Stimulated activated CD4-positive, alpha-beta T cell treated with anti-CD3 and anti-CD28 coated beads, Interleukin-4, amount 100 ng/mL, for 24 hours (primary cell): ENCODE data around the gene GRPR.

Source experiments
- DNase-seq: peaks from one replicate; pipeline ENCODE4 v3.0.0-alpha.2; 2020

Gene GRPR

GRCh38 chrX:16123222-16123786 lies at the start of gene GRPR:
Gene GRPR (plus strand): TSS chrX:16123565. CDS start chrX:16123954, 389 bp downstream.
- peak; percentile 57 for DNase-seq

GRCh38 chrX:16075087-16075486 lies 48.3 kb upstream of the GRPR start:
- DNase-seq: no peak

GRCh38 chrX:16076834-16077233 lies 46.5 kb upstream of the GRPR start:
- DNase-seq: no peak

- DNase-seq: no peak
These were observed 45.6 kb upstream of the GRPR start for GRCh38 chrX:16077811-16078210.

GRCh38 chrX:16081357-16081756 lies 42.0 kb upstream of the GRPR start:
- no peak for DNase-seq

GRCh38 chrX:16082470-16083085 lies 40.8 kb upstream of the GRPR start:
- DNase-seq: no peak

- DNase-seq: no peak
These were observed 36.3 kb upstream of the GRPR start for GRCh38 chrX:16087076-16087475.

GRCh38 chrX:16089086-16089485 lies 34.3 kb upstream of the GRPR start:
- no peak for DNase-seq

GRCh38 chrX:16096141-16096540 lies 27.2 kb upstream of the GRPR start:
- no peak for DNase-seq

- DNase-seq: no peak
These were observed 22.7 kb upstream of the GRPR start for GRCh38 chrX:16100673-16101072.

GRCh38 chrX:16101581-16101980 lies 21.8 kb upstream of the GRPR start:
- DNase-seq: no peak

- no peak for DNase-seq
These were observed 19.7 kb upstream of the GRPR start for GRCh38 chrX:16103625-16104024.

- no peak for DNase-seq
These were observed 10.9 kb upstream of the GRPR start for GRCh38 chrX:16112428-16112827.

GRCh38 chrX:16113978-16114565 lies 9.3 kb upstream of the GRPR start:
- no peak for DNase-seq

GRCh38 chrX:16114611-16115010 lies 8.8 kb upstream of the GRPR start:
- no peak for DNase-seq

GRCh38 chrX:16119353-16120220 lies 3.8 kb upstream of the GRPR start:
- DNase-seq: no peak

- DNase-seq: no peak
These were observed 2.9 kb upstream of the GRPR start for GRCh38 chrX:16120431-16120830.

- DNase-seq: no peak
These were observed 836 bp downstream of the GRPR start for GRCh38 chrX:16124201-16124600.

GRCh38 chrX:16125520-16126149 lies 2.3 kb downstream of the GRPR start:
- DNase-seq: no peak

GRCh38 chrX:16130707-16131106 lies 7.3 kb downstream of the GRPR start:
- no peak for DNase-seq

- no peak for DNase-seq
These were observed 11.6 kb downstream of the GRPR start for GRCh38 chrX:16134936-16135335.

GRCh38 chrX:16136080-16136479 lies 12.7 kb downstream of the GRPR start:
- DNase-seq: no peak

GRCh38 chrX:16137416-16138107 lies 14.2 kb downstream of the GRPR start:
- DNase-seq: no peak
